AG04450 (cell line): Measurements from ENCODE around the gene SLC23A1. TPM values are rescaled to one million over a fixed set of nuclear protein-coding genes. Genes with fewer than 3 reads are reported as not detected.

Source experiments
- CTCF ChIA-PET: fragments of 300-600, 350-600 bp; formaldehyde crosslinking; extraction: SDS; loops from one replicate; lab custom pipeline; 2022; ENCODE audit warnings: antibody characterized with exemption, inconsistent platforms; lab: Charles Lee
- POLR2A ChIA-PET: fragments of 350-600 bp; formaldehyde crosslinking; extraction: SDS; loops from one replicate; lab custom pipeline; 2021; ENCODE audit warnings: antibody characterized with exemption, inconsistent platforms; lab: Yijun Ruan, JAX
- DNase-seq: peaks from one replicate; pipeline ENCODE4 v3.0.0-alpha.2; 2011; ENCODE audit warnings: low read depth, low spot score
- H3K27ac ChIP-seq: one replicate; pipeline ENCODE4 v1.5.1; 2012; ENCODE audit warnings: low read depth, low read length, control low read depth
- H3K27me3 ChIP-seq: one replicate; pipeline ENCODE4 v1.6.0; 2012; ENCODE audit warnings: low read length; ENCODE audit not compliant: control insufficient read depth, insufficient read depth
- H3K4me3 ChIP-seq: 2 replicates; pipeline ENCODE4 v1.5.1; 2011; ENCODE audit warnings: mild to moderate bottlenecking, low read depth, low read length, control low read depth
- H3K9me3 ChIP-seq: 2 replicates; pipeline ENCODE4 v1.5.1; 2012; ENCODE audit warnings: low read length; ENCODE audit not compliant: control insufficient read depth, insufficient read depth
- CTCF ChIP-seq: IDR thresholded peaks from 2 replicates; pipeline ENCODE4 v1.5.1; 2011; ENCODE audit warnings: low read depth, low read length, control low read depth, inconsistent platforms
- polyA plus RNA-seq: library from polyadenylated mRNA; depleted of rRNA; stranded (reverse); fragments of >200 nt; gene quantifications from 2 replicates; pipeline ENCODE4 v1.2.3, GENCODE V29; 2011; rRNA removed

The SLC23A1 gene
- polyA plus RNA-seq, 1 experiment, result not detected

DNA sequence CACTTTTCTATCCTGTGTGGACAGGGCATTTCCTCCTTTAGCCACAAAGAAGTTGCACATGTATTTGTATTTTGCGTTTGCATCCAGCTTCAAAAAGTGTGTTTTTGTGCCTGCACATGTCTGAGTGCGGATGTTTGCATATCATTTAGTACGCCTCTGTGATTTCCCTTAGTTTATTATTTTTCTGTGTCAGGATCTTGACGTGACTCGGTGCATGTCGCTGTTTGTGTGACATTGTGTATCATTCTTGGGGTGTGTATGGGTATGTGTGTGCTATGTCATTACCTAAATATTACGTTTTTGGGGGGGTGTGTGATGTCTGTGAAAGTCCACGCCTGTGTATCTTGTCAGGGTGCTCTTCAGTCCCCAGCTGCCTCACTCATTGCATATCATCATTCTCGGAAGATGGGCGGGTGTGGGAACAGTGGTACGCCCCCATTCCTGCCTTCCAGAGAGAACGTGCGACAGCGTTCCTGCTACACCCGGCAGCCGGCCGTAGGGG, 41.9 kb downstream of the SLC23A1 start:
- CTCF ChIA-PET, result interaction anchor here (1.0 to 1.8 kb wide), 6 partner anchors 16 to 69 kb away, joined by 3 to 15 read pairs (median 6); no protein-coding TSS in a partner anchor
- POLR2A ChIA-PET, result interaction anchor here (0.6 to 2.1 kb wide), 10 partner anchors 9 to 766 kb away, joined by 3 to 27 read pairs (median 4); partner anchors contain the start of genes HSPA9, MATR3 and SPATA24
- no peak for DNase-seq
- no peak for TF ChIP-seq CTCF
- Histone ChIP-seq H3K27ac (no peak overlapping the region), H3K4me3 (peak overlapping the region; percentile 100), H3K9me3 (no peaks in the 10 kb centered on the region; the same call in 1 of the 2 replicates), H3K27me3 (no peaks in the 10 kb centered on the region)

GRCh38 chr5:139340051-139340450, 43.0 kb downstream of the SLC23A1 start:
- no peak overlapping the region for H3K27ac ChIP-seq
- H3K9me3 ChIP-seq, result no peaks in the 10 kb centered on the region; the same call in 1 of the 2 replicates
- no peak overlapping the region for H3K4me3 ChIP-seq
- no peak for DNase-seq
- H3K27me3 ChIP-seq, result no peaks in the 10 kb centered on the region
- TF ChIP-seq CTCF, result no peak
- POLR2A ChIA-PET, result interaction anchor here (1.1 kb wide), 1 partner anchor 47 kb away, joined by 5 read pairs; the partner anchor contains the start of gene MATR3
- CTCF ChIA-PET, result interaction anchor here (1.2 kb wide), 1 partner anchor 8 kb away, joined by 3 read pairs; no protein-coding TSS in a partner anchor

DNA sequence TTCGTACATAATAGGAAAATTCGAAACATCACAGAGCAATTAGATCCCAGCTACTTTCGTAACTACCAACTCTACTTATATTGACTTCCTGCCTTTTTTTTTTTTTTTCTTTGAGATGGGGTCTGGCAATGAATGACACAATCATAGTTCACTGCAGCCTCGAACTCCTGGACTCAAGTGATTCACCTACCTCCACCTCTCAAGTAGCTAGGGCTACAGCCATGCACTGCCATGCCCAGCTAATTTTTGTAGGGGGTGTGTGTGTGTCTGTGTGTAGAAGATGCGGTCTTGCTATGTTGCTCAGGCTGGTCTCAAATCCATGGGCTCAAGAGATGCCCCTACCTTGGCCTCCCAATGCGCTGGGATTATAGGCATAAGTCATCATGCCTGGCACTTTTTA, 47.3 kb downstream of the SLC23A1 start:
- no peak for TF ChIP-seq CTCF
- Histone ChIP-seq H3K9me3 (no peaks in the 10 kb centered on the region), H3K27me3 (no peaks in the 10 kb centered on the region), H3K27ac (no peak overlapping the region), H3K4me3 (no peak overlapping the region)
- CTCF ChIA-PET, result interaction anchor here (0.9 kb wide), 1 partner anchor 35 kb away, joined by 9 read pairs; no protein-coding TSS in a partner anchor
- POLR2A ChIA-PET, result interaction anchor here (0.5 to 1.0 kb wide), 2 partner anchors 8 to 24 kb away, joined by 3 to 7 read pairs; no protein-coding TSS in a partner anchor
- no peak for DNase-seq

Other genes with a start within 250 kb of the SLC23A1 start
- 57.9 and 64.6 TPM in 2 replicates for gene SIL1, start 184.9 kb downstream of the SLC23A1 start, polyA plus RNA-seq
- gene MATR3, start 89.6 kb downstream of the SLC23A1 start, polyA plus RNA-seq, result 142 and 166 TPM in 2 replicates
- 76.3 and 113 TPM in 2 replicates for gene PAIP2, start 41.4 kb downstream of the SLC23A1 start, polyA plus RNA-seq
- not detected in 2 replicates for gene MZB1, start 6.6 kb upstream of the SLC23A1 start, polyA plus RNA-seq
- 0.19 and 0.25 TPM in 2 replicates for gene PROB1, start 11.8 kb upstream of the SLC23A1 start, polyA plus RNA-seq
- 3.5 and 3.9 TPM in 2 replicates for gene SPATA24, start 20.8 kb upstream of the SLC23A1 start, polyA plus RNA-seq
- 12.7 and 17.7 TPM in 2 replicates for gene DNAJC18, start 56.2 kb upstream of the SLC23A1 start, polyA plus RNA-seq
- gene ECSCR, start 79.4 kb upstream of the SLC23A1 start, polyA plus RNA-seq, result 0.82 and 1.1 TPM in 2 replicates
- not detected in 2 replicates for gene SMIM33, start 87.7 kb upstream of the SLC23A1 start, polyA plus RNA-seq
- 50.6 and 66.9 TPM in 2 replicates for gene STING1, start 99.5 kb upstream of the SLC23A1 start, polyA plus RNA-seq
- 51.5 and 60.9 TPM in 2 replicates for gene UBE2D2, start 178.0 kb upstream of the SLC23A1 start, polyA plus RNA-seq